HG03095 (cell line): Measurements from ENCODE around the gene GP5.

ENCODE experiments used
- ATAC-seq: cut with Tn5 transposase; IDR thresholded peaks from one replicate; pipeline ENCODE4 v1.9.1; 2021; ENCODE audit warnings: moderate library complexity; ENCODE audit not compliant: unreplicated experiment

GP5 gene

GRCh38 chr3:194351952-194352536 is 47.0 kb downstream of the GP5 start:
- ATAC-seq: no peak

GRCh38 chr3:194351080-194351672 is 47.9 kb downstream of the GP5 start, which contains the start of gene CPN2:
Gene CPN2 (minus strand): TSS chr3:194351328. CDS start chr3:194342702, 8,626 bp downstream.
- no peak for ATAC-seq

- no peak for ATAC-seq
Observed at GRCh38 chr3:194350726-194351071, 48.4 kb downstream of the GP5 start.

- no peak for ATAC-seq
Observed at GRCh38 chr3:194348354-194348753, 50.7 kb downstream of the GP5 start.

- no peak for ATAC-seq
Observed at GRCh38 chr3:194346621-194347020, 52.4 kb downstream of the GP5 start.

- no peak for ATAC-seq
Observed at GRCh38 chr3:194346035-194346434, 53.0 kb downstream of the GP5 start.
